Measurements from ENCODE around the gene SETD2.

SETD2 gene

DNA sequence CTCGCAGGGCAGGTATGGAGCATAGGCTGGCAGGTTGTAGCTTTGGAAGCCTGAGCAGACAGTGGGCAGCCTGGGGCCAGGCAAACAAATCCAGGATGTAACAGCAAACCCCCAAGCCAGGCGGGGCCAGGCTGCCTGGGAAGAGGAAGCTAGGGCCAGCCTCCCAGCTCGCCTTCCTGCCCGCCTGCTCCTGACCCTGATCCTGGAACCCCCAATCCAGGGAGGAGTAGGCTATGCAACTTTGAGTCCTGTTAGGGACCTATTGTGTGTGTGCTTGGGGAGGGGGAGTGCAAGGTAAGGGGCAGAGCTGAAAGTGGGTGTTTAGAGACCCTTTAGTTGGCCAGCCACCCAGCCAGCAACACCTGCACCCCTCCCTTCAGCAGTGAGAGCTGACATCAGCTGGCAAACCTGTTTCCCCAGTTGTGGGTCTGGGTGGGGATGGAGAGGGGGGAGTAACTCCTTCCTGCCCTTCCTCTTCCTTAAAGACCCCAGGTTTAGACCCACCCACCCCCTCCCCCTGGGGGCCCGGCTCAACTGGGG is 181.9 kb downstream of the SETD2 start:
- Histone ChIP-seq H3K36me3 (ENCODE audit: insufficient read depth, low read depth, low read length) (no peaks in the 10 kb centered on the region), H3K4me3 (ENCODE audit: low read length) (peak overlapping the region; percentile 22; the same call in 1 of the 2 replicates), H3K27ac (ENCODE audit: low read length) (no peak overlapping the region), H3K9ac (ENCODE audit: low read depth, low read length) (no peak overlapping the region), H3K27me3 (ENCODE audit: insufficient read depth, low read length) (peaks cover 5% of the 10 kb centered on the region; the same call in 1 of the 2 replicates), H3K4me1 (ENCODE audit: insufficient read depth, low read length) (peaks cover 7% of the 10 kb centered on the region; the same call in 1 of the 2 replicates), H3K9me3 (ENCODE audit: insufficient read depth, low read depth, low read length) (no peaks in the 10 kb centered on the region)

DNA sequence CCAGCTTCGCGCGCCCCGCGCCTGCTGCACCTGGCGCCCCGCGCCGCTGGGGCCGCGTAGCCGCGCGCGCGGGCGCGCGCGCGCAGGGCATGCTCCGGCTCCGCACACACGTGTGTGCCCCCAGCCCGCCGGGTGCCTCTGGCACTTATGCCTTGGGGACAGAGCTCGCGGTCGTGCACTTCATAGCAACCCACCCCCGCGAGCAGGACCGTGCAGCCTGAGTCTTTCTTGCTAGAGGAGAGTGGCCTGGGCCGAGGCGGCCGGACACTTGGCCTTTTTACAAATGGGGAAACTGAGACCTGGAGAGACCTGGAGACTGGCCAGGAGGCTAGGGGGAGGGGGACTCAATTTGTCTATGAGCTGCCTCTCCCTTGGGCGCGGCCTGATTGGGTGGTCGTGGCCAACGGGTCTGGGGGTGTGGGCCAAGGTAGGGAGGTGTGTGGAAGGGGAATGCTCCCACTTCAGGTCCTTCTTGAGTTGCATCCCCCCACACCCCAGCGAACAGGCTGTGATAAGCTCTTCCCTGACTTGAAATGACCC is 183.9 kb downstream of the SETD2 start:
- Histone ChIP-seq H3K27ac (ENCODE audit: low read length) (no peak overlapping the region), H3K27me3 (ENCODE audit: insufficient read depth, low read length) (peaks cover 5% of the 10 kb centered on the region; the same call in 1 of the 2 replicates), H3K4me3 (ENCODE audit: low read length) (peak overlapping the region; percentile 84), H3K9me3 (ENCODE audit: insufficient read depth, low read depth, low read length) (no peaks in the 10 kb centered on the region), H3K36me3 (ENCODE audit: insufficient read depth, low read depth, low read length) (no peaks in the 10 kb centered on the region), H3K9ac (ENCODE audit: low read depth, low read length) (peak overlapping the region; percentile 73; the same call in 1 of the 2 replicates), H3K4me1 (ENCODE audit: insufficient read depth, low read length) (0 out of 2 replicates have a peak, but pooled peaks cover 7% of the 10 kb centered on the region)

DNA sequence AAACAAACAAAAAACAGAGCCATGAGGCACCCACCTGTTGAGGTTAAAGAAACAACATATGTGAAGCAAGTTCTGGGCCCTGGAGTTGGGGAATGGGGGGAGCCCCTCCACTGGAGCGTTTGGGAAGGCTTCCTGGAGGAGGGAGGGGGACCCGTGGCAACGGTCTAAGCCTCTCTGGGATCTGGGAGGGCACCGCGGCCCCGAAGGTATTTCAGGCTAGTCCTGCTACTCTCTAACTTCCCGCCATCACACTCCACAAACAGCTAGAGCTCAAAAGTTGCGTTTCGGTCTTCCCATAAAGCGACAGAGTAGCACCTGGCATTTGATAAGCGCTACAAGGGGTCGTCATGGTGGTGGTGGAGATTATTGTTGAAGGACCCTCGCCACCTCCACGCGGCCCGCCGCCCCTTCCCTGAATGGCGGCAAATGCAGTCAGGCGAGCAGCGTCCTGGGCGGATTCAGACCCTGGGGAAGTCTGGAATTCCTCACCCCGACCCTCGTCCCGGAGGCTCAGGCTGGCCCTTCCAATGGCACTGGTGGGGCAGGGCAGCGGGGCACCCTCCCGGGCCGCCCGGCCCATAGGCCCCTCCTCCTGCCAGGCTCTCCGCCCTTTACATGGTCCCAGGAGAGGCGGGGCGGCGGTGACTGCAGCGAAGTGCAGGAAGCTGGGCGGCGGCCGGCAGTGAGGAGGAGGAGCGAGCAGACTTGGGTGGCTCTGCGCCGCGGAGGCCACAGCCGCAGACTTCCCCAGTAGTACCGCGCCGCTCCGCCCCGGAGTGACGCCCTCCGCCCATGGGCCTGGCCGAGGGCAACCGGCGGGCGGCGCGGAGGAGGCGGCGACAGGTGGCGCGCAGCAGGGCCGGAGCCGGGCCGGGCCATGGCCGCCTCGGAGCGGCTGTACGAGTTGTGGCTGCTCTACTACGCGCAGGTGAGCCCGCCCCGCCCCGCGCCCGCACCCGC is 184.6 kb downstream of the SETD2 start, which contains the start of gene NBEAL2:
TSS of gene NBEAL2 (plus strand) at position 682 of the 960 bp plus-strand sequence. CDS start at position 878, 196 bp downstream.
- Histone ChIP-seq H3K36me3 (ENCODE audit: insufficient read depth, low read depth, low read length) (no peaks in the 10 kb centered on the region), H3K27ac (ENCODE audit: low read length) (peak within 1 kb of the TSS; percentile 81), H3K9me3 (ENCODE audit: insufficient read depth, low read depth, low read length) (no peaks in the 10 kb centered on the region), H3K4me1 (ENCODE audit: insufficient read depth, low read length) (0 out of 2 replicates have a peak, but pooled peaks cover 7% of the 10 kb centered on the region), H3K4me3 (ENCODE audit: low read length) (peak within 1 kb of the TSS; percentile 84), H3K9ac (ENCODE audit: low read depth, low read length) (peak within 1 kb of the TSS; percentile 86), H3K27me3 (ENCODE audit: insufficient read depth, low read length) (peaks cover 5% of the 10 kb centered on the region; the same call in 1 of the 2 replicates)

DNA sequence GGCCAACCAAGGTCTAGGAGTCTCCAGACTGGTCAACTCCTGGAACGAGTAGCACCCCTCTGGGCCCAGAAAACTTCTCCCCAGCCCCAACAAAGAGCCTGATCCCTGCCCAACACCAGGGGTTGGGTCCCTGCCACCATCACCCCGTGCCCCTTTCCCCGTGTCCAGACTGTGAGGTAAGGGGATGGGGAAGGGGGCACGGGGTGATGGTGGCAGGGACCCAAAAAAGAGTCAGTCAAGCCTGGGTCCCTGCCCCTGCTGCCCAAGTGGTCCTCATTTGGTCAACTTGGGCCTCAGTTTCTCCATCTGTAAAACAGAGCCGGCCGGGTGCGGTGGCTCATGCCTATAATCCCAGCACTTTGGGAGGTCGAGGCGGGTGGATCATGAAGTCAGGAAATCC is 185.5 kb downstream of the SETD2 start:
- Histone ChIP-seq H3K4me3 (ENCODE audit: low read length) (peak overlapping the region; percentile 84; the same call in 1 of the 2 replicates), H3K36me3 (ENCODE audit: insufficient read depth, low read depth, low read length) (peaks cover 5% of the 10 kb centered on the region; the same call in 1 of the 2 replicates), H3K27me3 (ENCODE audit: insufficient read depth, low read length) (peaks cover 5% of the 10 kb centered on the region; the same call in 1 of the 2 replicates), H3K27ac (ENCODE audit: low read length) (no peak overlapping the region), H3K9ac (ENCODE audit: low read depth, low read length) (no peak overlapping the region; the same call in 1 of the 2 replicates), H3K4me1 (ENCODE audit: insufficient read depth, low read length) (0 out of 2 replicates have a peak, but pooled peaks cover 7% of the 10 kb centered on the region), H3K9me3 (ENCODE audit: insufficient read depth, low read depth, low read length) (no peaks in the 10 kb centered on the region)

DNA sequence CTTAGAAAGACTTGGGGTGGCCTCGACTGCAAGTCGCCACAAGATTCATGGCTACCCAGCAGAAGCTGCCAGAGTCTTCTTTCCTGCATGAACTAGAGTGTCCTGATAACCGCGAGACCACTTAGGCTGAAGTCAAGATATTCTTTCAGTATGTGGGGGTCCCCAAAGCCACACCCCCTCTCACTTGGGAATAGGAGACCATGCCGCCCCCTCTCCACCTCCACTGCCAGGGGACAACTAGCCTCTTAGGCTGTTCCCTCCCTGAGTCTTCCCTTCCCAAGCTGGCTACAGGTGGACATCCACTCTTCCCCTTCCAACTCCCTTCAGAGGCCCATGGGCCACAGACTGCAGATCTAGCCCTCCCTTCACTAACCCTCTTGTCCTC is 186.1 kb downstream of the SETD2 start:
- Histone ChIP-seq H3K4me1 (ENCODE audit: insufficient read depth, low read length) (0 out of 2 replicates have a peak, but pooled peaks cover 7% of the 10 kb centered on the region), H3K27ac (ENCODE audit: low read length) (no peak overlapping the region), H3K27me3 (ENCODE audit: insufficient read depth, low read length) (peaks cover 5% of the 10 kb centered on the region; the same call in 1 of the 2 replicates), H3K9me3 (ENCODE audit: insufficient read depth, low read depth, low read length) (no peaks in the 10 kb centered on the region), H3K9ac (ENCODE audit: low read depth, low read length) (no peak overlapping the region), H3K36me3 (ENCODE audit: insufficient read depth, low read depth, low read length) (peaks cover 5% of the 10 kb centered on the region; the same call in 1 of the 2 replicates), H3K4me3 (ENCODE audit: low read length) (no peak overlapping the region)

DNA sequence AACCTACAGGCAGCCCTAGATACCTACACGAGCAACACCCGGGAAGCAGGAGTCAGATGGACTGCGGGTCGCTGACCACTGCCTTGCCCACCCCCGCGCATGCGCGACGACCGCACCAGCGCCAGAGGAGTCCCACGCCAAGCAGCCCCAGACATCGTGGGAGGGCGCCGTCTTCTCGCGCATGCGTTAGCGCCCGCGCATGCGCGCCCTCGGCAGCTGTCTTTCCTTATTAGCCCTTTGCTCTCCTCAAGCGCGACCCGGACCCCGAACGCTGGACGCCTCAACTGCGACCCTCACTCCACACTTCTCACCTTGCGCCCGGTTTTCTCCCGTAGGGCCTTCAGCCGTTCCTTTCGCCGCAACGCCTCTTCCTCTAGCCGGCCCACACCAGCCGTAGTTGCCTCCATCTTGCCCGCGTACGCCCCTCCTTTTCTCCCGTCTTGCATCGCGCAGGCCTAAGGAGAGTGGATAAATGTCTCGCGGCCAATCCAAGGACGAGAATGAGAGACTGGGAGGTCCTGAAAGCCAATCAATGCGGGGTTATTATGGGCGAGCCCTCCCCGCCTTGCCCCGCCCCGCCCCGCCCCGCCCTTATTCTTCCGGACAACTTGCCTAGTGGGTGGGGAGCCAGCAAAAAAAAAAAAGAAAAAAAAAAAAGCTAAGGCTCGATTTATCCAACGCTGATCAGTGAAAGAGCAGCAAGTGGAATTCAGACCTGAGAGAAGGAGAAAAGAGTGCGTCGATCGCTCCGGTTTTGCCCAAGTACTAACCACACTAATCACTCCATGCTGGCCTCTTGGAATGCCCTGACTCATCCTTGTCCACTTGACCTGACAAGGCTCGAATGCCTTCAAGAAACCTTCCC is 187.4 kb downstream of the SETD2 start, which contains the start of gene CCDC12:
TSS of gene CCDC12 (minus strand) at position 420 of the 865 bp plus-strand sequence. CDS start at position 407, 13 bp downstream.
- 0 out of 2 replicates have a peak, but pooled peaks cover 7% of the 10 kb centered on the region for H3K4me1 ChIP-seq (ENCODE audit: insufficient read depth, low read length)

DNA sequence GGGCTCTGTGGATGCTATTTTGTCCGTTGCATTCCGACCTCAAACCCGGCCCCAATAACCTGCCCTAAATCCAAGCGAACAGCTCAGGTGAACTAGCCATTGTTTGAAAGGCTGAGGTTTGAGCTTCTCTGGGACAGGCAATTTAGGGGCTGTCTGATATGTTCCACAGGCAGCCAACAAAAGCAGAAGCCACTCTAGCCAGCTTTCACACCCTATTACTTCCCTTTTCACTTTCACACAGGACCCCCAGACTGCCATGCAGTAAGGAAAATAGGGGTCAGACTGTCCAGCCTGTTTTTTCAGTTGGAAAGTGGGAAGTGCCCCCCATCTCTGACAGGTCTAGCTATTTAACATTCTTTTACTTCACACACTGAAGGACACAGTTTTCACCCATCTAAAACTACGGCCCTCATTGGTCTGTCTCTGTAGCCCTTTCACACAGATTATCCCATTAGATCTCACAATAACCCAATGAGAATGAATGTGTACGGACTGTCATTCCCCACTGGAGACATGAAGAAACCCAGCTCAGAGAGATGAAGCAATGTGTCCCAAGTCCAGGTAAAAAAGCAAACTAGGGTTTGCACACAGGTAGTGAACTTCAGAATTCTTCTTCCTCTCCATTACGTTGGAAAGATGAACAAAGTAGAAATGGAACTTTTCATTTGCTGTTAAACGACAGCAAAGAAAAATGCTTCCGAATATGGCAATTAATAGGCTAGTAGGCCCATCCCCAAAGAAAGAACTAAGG is 189.3 kb downstream of the SETD2 start:
- Histone ChIP-seq H3K27me3 (ENCODE audit: insufficient read depth, low read length) (no peaks in the 10 kb centered on the region), H3K9me3 (ENCODE audit: insufficient read depth, low read depth, low read length) (no peaks in the 10 kb centered on the region), H3K4me1 (ENCODE audit: insufficient read depth, low read length) (0 out of 2 replicates have a peak, but pooled peaks cover 2% of the 10 kb centered on the region), H3K36me3 (ENCODE audit: insufficient read depth, low read depth, low read length) (peaks cover 15% of the 10 kb centered on the region; the same call in 1 of the 2 replicates), H3K4me3 (ENCODE audit: low read length) (no peak overlapping the region), H3K9ac (ENCODE audit: low read depth, low read length) (no peak overlapping the region), H3K27ac (ENCODE audit: low read length) (no peak overlapping the region)

More for the DNA sequence above, 187.4 kb downstream of the SETD2 start, which contains the start of gene CCDC12:
- Histone ChIP-seq H3K9me3 (ENCODE audit: insufficient read depth, low read depth, low read length) (no peaks in the 10 kb centered on the region), H3K36me3 (ENCODE audit: insufficient read depth, low read depth, low read length) (peaks cover 5% of the 10 kb centered on the region; the same call in 1 of the 2 replicates), H3K9ac (ENCODE audit: low read depth, low read length) (peak within 1 kb of the TSS; percentile 97), H3K27ac (ENCODE audit: low read length) (peak within 1 kb of the TSS; percentile 98), H3K27me3 (ENCODE audit: insufficient read depth, low read length) (peaks cover 5% of the 10 kb centered on the region; the same call in 1 of the 2 replicates), H3K4me3 (ENCODE audit: low read length) (peak within 1 kb of the TSS; percentile 99)

DNA sequence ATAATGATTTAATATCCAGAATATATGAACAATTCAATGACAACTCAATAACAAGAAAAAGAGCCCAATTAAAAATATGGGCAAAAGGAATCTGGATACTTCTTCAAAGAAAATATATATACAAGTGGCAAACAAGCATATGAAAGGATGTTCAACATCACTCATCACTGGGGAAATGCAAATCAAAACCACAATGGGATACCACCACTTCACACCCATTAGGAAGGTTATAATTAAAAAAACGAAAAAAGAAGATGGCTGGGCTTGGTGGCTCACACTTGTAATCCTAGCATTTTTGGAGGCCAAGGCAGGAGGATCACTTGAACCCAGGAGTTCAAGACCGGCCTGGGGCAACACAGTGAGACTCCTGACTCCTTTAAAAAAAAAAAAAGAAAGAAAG is 191.5 kb downstream of the SETD2 start:
- no peaks in the 10 kb centered on the region for H3K27me3 ChIP-seq (ENCODE audit: insufficient read depth, low read length)
- H3K9ac ChIP-seq (ENCODE audit: low read depth, low read length) = no peak overlapping the region
- 0 out of 2 replicates have a peak, but pooled peaks cover 2% of the 10 kb centered on the region for H3K4me1 ChIP-seq (ENCODE audit: insufficient read depth, low read length)
- peaks cover 15% of the 10 kb centered on the region; the same call in 1 of the 2 replicates for H3K36me3 ChIP-seq (ENCODE audit: insufficient read depth, low read depth, low read length)
- no peak overlapping the region for H3K4me3 ChIP-seq (ENCODE audit: low read length)
- H3K9me3 ChIP-seq (ENCODE audit: insufficient read depth, low read depth, low read length) = no peaks in the 10 kb centered on the region
- no peak overlapping the region for H3K27ac ChIP-seq (ENCODE audit: low read length)

DNA sequence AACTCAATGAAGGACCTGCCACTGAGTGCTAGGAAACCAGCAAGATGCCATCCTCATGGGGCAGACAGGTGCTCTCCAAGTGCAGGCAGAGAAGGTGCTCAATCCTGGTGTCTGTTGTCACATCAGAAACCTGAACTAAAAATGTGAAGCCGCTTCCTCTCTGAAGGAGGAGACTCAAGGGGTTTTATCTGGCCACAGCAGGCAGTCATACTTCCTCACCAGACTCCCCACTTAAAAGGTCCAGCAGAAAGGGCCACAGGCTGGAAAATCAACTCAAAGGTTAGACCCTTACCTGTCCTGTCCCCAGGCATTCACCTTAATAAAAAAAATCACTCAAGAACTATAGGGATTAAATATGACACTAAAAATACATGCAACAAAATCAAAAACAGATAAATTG is 192.2 kb downstream of the SETD2 start:
- Histone ChIP-seq H3K9me3 (ENCODE audit: insufficient read depth, low read depth, low read length) (no peaks in the 10 kb centered on the region), H3K9ac (ENCODE audit: low read depth, low read length) (no peak overlapping the region), H3K36me3 (ENCODE audit: insufficient read depth, low read depth, low read length) (peaks cover 15% of the 10 kb centered on the region; the same call in 1 of the 2 replicates), H3K4me3 (ENCODE audit: low read length) (no peak overlapping the region), H3K27ac (ENCODE audit: low read length) (no peak overlapping the region), H3K4me1 (ENCODE audit: insufficient read depth, low read length) (0 out of 2 replicates have a peak, but pooled peaks cover 2% of the 10 kb centered on the region), H3K27me3 (ENCODE audit: insufficient read depth, low read length) (no peaks in the 10 kb centered on the region)

DNA sequence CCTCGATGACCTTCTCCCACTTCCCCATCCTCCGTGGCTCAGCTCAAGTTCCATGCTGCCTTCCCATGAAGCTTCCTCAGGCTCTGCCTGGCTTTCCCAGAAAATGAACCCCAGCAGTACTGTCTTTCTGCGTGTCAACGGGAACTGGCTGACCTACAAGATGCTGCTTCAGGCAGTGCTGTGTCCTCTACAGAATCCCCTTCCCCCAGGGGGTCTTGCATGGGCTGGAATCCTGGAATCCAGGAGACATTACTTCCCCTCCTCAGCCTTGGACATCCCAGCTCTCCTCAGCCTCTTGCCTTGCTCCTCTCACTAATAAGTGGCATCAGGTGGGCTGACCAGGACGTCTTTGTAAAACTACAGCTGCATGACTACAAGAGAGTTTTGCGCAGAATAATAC is 192.8 kb downstream of the SETD2 start:
- Histone ChIP-seq H3K27ac (ENCODE audit: low read length) (no peak overlapping the region), H3K4me3 (ENCODE audit: low read length) (no peak overlapping the region), H3K4me1 (ENCODE audit: insufficient read depth, low read length) (0 out of 2 replicates have a peak, but pooled peaks cover 2% of the 10 kb centered on the region), H3K9ac (ENCODE audit: low read depth, low read length) (no peak overlapping the region), H3K9me3 (ENCODE audit: insufficient read depth, low read depth, low read length) (no peaks in the 10 kb centered on the region), H3K27me3 (ENCODE audit: insufficient read depth, low read length) (no peaks in the 10 kb centered on the region), H3K36me3 (ENCODE audit: insufficient read depth, low read depth, low read length) (peaks cover 15% of the 10 kb centered on the region; the same call in 1 of the 2 replicates)

Measured in iPS-20b (cell line).